ENCODE results near the gene KLHL3.

KLHL3 gene

DNA sequence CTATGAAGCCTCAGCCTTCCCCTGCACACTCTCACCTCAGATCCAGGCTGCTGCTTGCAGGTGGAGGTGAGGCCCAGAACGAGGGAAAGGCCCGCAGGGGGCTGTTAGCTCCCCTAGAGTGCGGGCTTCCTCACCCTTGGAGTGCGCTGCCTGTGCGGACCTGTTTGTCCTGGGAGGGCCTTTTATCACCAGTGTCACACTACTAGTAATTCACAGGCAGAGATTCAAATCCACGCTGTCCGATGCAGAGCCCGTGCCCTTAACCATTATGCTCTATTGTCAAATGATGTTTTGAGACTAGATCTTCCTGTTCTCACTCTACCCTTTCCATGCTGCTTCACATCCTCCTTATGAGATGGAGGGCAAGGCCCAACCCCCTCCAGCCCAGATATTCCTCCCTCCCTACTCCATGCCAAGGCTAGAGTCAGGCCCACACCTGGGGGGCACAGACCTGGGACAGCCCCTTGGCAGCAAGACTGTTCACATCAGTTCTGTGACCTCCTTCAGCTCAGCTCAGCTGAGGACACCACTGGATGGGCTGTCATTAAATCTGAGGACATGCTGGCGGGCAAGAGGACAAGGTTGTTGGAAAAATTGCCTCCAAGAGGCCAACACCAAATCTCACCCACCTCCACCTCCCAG is 124.0 kb downstream of the KLHL3 start:
- DNase-seq (ENCODE audit: low read depth in 1 of 2, low spot score in 1 of 2), result no peak

DNA sequence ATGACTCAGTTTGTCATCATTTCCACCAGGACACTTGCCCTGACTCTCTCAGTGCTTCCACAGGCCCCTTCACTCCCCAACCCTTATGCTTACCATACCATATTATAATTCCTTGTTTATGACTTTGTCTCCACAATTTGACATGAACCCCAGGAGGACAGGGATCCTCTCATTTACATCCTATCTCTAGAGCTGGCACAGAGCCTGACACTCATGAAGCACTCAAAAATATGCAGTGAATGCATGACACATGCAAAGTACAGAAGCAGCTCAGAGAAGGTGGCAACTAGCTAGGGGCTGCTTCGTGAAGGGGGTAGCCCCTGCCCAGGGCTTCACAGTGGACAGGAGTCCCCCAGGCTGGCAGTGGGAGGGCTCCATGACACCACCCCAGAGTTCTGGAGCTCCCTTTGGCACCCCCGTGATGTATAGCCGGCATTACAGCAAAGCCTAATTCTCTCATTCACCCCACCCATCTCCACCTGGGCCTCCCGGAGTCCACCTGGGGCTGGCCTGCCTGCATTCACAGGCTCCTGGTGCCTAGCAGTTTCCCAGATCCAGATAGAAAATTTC is 124.8 kb downstream of the KLHL3 start:
- no peak for DNase-seq (ENCODE audit: low read depth in 1 of 2, low spot score in 1 of 2)

DNA sequence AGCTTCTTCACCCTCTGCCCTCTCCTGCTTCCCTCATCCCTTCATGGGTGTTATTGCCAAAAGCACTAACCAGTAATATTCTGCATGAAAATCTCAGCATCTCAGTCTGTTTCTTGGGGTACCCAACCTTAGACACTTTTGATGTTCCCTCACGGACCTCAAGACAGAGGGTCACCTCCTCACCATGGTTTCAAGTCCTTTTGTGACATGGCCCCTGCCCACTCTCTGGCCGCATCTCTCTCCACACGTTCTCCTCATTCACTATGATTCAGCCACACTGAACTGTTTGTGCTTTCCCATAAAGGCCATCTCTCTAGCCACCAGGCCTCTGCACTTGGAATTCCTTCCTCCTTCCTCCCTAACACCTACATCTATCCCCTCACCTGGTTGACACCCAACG is 125.3 kb downstream of the KLHL3 start:
- DNase-seq (ENCODE audit: low read depth in 1 of 2, low spot score in 1 of 2), result no peak

DNA sequence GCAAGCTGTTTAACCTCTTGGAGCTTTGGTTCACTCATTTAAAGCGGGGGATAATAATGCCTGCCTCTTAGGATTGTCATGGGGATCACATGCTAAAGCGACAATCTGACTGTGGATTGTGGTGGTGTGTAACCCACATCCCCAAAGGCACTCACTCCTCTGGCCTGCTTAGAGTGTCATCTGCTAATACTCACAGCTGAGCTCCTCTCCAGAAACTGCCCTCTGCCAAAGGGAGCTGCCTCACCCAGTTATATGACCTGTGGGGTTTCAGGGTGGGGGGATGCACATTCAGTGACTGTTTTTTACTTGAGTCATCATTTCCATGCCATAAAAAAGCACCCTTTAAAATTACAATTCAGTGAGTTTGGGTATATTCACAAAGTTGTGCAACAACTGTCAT is 126.8 kb downstream of the KLHL3 start:
- no peak for DNase-seq (ENCODE audit: low read depth in 1 of 2, low spot score in 1 of 2)

DNA sequence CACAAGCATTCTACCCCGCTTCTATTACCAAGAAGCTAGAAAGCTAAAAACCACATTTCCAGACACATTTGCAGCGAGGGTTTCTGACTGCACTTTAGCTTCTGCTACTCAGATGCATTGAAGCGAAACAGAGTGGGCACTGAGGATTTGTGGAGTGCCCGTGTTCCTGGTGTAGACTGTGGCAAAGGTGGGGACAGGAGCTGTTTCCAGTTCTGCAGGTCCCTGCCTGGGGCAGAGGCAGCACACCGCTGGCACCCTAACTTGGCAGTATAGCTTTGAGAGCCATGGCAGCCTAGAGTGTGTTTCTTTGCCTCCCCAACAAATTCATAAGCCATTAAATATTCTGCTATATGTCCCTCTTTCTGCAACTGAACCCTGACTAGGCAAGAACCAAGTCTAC is 128.1 kb downstream of the KLHL3 start:
- DNase-seq (ENCODE audit: low read depth in 1 of 2, low spot score in 1 of 2), result no peak

DNA sequence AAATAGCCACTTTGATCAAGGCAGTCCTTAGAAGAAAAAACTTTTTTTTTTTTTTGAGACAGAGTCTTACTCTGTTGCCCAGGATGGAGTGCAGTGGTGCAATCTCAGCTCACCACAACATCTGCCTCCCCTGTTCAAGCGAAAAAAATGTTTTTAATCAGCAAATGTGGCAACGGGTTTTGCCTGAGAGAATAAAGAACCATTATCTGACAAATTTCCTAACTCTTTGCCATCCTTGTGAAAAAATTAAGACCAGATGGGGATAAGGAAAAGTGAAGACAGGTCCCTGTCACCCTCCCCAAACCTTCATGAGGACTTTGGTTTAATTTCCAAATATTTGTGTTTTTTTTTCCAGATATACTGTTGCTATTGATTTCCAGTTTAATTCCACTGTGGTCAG is 129.5 kb downstream of the KLHL3 start:
- no peak for DNase-seq (ENCODE audit: low read depth in 1 of 2, low spot score in 1 of 2)

DNA sequence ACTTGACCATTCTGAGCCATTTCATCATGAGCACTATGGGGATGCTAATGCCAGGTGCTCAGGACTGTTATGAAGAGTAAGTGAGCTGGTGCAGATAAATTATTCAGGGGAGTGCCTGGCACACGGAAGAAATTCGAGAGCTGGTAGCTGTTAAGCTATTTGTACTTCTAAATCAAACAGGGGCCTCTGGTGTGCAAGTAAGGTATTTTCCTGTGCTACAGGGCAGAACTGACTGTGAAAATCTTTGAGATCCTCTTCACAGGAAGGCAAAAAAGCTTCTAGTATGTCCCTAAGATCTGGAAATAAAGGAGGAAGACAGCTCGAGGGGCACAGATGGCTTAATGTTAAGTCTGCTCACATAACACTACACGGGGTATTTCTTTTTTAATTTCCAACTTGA is 130.5 kb downstream of the KLHL3 start:
- DNase-seq (ENCODE audit: low read depth in 1 of 2, low spot score in 1 of 2), result no peak

DNA sequence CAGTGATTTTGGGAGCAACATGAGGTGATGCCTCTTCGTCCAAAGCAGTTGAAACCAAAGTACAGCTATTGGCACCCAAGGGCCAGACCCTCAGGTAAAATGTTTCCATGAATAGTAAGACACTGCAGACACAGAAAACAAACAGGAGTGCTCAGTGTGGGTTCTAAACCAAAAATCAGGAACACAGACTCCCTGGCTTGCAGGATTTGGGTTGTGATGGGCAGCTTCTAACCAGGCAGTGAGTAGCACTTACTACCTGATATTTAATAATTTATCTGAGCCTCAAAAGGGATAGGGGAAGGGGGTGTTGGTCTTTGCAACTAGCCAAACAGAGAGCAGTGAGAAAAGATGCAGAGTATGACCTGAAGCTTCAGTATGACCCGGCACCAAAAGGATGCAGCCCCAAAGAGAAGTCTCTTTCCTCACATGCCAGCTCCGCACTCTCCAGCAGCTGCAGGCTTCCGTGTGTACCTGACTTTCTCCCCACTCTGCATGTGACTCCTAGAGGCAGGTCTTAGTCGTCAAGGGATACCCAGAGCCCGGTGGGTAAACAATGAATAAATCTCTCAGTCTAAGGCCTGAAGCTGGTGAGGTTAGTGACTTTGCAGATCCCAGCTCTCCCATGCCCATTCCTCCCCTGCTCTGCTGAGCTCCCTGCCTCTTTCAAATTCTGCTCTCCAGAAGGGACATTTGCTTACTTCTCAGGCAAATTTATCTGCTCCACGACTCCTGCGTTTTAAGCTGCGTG is 131.4 kb downstream of the KLHL3 start:
- no peak for DNase-seq (ENCODE audit: low read depth in 1 of 2, low spot score in 1 of 2)

DNA sequence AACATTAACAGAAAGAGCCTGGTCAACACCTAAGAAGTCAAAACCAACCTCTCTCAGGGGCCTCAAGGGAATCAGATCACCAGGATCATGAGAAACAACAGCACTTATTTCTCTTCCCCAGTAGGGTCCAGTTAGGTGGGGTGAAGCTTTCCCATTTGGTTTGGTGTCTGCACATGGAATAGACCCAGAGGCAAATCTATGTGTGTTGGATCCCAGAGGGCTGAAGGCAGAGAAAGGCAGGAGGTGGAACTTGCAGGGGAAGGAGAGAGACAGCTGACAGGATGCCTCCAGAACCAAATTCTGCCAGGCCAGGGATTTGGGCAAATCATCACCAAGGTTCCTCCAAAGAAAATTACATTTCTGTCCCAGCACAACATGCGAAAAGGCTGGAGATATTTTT is 132.0 kb downstream of the KLHL3 start:
- DNase-seq (ENCODE audit: low read depth in 1 of 2, low spot score in 1 of 2), result no peak

DNA sequence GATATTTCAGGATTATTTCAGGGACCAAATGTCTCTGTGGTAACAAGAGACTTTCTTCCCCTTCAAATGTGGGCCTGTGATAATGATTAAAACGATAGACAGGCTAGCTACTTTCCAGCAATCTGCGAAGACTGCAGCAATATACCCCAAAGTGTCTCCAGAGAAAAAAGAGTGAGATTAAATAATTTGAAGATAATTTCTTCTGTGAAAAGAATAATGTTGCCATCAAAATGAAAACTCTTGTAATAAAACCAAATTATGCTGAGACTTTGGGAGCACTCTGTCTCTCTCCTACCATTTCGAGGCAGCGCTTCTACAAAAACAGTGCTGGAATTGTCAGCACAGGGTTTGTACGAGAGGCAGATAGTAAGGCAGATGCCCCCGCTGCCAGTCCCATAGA is 132.5 kb downstream of the KLHL3 start:
- DNase-seq (ENCODE audit: low read depth in 1 of 2, low spot score in 1 of 2), result no peak

DNA sequence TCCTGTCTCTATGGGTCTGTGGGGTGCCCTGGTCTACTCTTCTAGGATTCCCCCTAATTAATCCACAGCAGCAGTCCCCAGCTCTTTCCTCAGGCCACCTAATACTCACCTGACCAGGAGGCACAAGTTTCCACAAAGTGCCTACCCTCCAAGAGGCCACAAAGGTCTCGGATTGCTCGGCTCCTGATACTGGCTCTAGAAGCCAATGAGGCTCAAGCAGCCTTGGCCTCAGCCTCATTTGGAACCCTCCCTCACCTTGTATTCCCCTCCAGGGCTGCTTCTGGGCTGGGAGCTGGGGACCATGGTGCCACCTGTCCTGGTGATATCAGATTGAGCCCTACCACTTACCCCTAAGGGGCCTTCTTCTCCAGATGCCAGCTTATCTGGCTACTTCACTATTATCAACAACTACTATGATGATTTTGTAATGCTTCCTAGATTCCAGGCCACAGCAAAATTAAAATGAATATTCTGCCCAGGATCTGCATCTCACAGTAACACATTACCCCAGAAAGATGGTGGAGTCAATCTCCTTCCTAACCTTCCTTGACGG is 133.1 kb downstream of the KLHL3 start:
- no peak for DNase-seq (ENCODE audit: low read depth in 1 of 2, low spot score in 1 of 2)

DNA sequence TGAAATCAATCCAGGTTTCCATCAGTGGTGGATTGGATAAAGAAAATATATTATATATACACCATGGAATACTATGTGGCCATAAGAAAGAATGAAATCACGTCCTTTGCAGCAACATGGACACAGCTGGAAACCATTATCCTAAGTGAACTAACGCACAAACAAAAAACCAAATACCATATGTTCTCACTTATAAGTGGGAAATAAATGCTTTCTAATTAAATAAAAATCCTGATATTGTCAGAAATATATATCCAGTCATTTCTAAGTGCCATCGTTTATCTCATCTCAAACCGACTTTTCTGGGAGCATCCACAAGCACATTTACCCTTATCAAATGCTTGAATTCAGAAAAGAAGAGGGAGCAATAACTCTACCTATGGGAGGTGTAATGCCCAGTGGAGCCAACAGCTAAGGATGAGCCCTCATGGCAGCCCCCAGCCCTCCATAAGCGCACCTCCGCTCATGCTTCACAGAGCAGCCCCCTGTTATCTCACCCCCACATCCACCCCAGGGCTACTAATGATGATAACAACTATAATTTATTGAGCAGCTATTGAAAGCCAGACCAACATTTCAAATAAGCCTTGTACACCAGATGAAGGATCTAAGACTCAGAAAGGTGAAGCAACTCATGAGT is 135.0 kb downstream of the KLHL3 start:
- DNase-seq (ENCODE audit: low read depth in 1 of 2, low spot score in 1 of 2), result no peak

DNA sequence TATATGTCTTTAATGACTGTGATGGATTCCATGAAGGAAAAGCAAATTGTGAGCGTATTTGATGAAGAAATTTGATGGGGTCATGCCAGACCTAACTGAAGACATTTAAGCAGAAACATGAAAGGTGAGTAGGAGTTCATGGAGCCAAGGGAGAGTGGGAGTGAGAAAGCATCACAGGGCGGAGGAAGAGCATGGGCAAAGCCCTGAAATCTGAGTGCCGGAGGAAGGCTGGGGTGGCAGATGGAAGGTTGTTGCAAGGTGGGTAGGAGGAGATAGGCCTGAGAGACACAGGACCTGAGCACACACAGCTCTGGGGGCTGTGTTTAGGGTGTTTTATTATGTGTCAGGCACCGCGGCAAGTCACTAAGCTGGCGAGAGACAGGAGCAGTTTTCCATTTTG is 136.4 kb downstream of the KLHL3 start:
- DNase-seq (ENCODE audit: low read depth in 1 of 2, low spot score in 1 of 2), result no peak

DNA sequence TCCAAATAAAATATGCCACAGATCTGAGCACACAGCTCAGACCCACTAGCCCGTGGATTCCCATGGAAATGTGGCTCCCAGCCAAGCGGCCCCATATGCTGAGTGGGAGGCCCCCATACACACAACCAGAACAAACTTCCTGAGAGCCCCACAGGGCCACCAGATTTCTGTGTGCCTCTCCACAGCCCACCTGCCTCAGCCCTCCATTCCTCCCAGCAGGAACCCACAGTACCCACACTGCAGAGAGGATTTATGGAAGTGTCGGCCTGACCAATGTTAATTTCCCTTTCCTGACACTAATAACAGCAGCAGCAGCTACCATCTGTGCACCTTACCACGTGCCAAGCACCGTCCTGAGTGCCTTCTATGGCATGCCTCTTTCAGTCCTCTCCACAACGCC is 137.5 kb downstream of the KLHL3 start:
- DNase-seq (ENCODE audit: low read depth in 1 of 2, low spot score in 1 of 2), result no peak

DNA sequence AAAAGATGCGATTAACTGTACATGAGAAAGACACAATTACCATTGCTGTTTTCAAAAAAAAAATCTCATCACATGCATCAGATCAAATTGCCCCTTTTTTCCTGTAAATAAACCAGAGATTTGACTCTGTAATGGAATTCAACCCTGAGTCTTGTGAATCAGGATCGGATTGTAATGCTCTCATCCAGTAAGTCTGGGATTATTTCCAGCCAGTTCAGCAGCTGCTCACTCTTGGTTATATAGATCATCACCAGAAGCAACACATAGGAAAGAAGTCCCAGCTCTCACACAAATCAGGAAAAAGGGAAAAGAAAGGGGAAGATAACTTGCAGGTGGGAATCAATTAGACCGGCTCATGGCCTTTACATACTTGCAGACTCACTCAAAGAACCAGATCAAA is 138.9 kb downstream of the KLHL3 start:
- DNase-seq (ENCODE audit: low read depth in 1 of 2, low spot score in 1 of 2), result no peak

DNA sequence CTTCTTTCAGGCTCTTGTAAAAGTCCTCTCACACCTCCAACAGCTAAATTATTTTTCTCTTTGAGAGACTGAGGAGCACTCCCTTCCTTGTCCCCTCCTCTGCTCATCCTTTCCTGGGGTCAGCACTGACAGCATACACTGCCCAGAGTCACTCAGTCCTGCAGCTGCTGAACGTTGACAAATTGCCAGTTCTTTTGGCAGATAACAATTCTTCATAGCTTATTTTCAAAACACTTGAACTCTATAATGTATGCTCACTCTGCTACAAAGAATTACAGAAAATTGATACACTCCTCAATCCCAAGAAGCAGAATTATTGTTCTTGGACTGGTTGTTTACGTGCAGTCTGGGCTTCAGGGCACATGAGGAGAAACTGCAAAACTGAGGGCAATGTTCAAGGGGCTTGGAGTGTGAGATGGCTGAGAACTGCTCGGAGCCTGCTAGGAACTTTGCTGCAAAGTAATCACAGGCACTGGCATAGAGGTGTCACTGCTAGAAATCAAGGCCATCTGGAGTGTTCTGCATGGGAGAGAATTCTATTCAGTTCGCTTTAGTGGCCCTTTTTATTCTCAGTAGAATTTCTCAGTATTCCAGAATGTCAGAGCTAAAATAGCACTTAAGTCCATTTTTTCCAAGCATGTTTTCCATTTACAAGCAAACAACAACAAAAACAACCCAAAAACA is 140.4 kb downstream of the KLHL3 start:
- DNase-seq (ENCODE audit: low read depth in 1 of 2, low spot score in 1 of 2), result no peak

DNA sequence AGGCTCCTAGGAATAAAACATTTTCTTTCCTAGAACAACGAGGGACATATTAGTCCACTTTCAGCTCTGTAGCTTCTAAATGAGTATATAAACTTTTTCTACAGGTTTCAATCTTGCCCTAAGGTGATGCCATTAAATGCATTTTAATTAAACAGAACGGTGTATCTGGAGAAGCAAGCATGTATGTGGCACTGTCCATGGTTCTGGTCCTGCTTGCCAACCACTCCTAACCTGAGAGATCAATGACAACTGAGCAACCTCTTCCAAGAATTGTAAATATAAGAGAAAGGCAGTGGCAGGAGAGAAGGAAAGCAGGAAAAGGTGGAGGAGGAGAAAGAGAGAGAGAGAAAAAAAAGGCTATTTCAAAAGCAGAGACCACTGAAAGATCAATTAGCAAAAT is 141.2 kb downstream of the KLHL3 start:
- DNase-seq (ENCODE audit: low read depth in 1 of 2, low spot score in 1 of 2), result no peak

DNA sequence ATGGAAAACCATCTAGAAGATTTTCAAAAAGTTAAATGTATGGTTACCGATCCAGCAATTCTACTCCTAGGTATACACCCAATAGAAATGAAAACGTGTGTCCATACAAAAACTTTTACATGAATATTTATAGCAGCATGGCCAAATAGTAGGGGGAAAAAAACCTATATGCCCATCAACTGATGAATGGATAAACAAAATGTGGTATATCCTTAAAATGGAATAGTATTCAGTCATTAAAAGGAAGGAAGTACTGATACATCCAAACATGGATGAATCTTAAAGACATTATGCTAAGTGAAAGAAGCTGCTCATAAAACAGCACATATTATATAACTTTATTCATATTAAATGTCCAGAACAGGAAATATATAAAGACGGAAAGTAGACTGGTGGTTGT is 143.6 kb downstream of the KLHL3 start:
- no peak for DNase-seq (ENCODE audit: low read depth in 1 of 2, low spot score in 1 of 2)

DNA sequence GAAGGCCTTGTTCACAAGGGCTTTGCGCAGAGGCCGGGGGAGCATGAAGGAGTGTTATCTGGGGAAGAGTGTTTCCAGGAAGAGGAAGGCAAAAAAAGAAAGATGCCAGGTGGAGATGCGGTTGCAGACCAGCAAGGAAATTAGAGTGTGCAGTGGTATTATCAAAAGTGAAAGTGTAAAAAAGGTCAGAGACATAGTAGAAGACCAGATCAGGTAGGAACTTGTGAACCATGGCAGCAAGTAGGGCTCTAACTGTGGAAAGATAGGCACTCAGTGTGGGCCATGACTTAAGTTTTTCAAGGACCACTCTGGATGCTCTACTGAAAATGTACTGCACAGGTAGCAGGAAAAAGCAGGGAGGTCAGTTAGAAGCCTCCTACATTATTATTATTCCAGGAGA is 146.7 kb downstream of the KLHL3 start:
- DNase-seq (ENCODE audit: low read depth in 1 of 2, low spot score in 1 of 2), result no peak

DNA sequence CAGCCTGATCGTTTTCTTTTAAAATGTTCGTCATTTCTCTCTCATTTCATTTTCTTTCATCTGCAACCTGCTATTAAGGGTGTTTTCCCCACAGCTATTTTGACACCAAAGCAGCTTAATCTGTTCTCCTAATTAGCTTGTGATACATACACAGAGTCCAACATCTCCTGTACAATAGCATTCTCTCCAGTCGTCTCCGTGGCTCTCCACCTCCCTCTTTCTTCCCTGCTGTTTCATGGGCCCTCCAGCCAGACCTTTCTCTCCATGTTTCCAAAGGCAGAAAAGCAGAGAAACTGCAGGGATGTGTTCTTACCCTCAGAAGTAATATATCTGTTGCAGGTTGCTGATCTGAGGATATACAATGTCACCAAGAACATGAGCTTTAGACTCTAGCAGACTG is 148.0 kb downstream of the KLHL3 start:
- DNase-seq (ENCODE audit: low read depth in 1 of 2, low spot score in 1 of 2), result no peak

DNA sequence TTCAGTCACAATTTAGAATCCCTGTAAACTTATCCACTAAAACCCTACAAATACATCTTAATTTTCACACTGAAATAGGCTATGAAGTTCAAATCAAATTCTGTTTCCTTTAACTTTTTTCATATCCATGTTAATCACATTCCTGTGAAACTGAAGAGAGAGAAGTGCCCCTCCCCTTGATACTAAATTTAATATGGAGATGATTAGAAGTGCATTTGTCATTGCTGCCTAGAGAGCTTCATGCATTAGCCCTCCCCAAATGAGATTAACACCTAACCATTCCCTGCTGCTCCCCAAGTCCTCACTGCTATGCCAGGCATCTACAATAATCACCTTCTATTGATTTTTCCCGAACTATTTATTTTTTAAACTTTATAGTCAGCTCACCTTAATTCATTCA is 151.6 kb downstream of the KLHL3 start:
- no peak for DNase-seq (ENCODE audit: low read depth in 1 of 2, low spot score in 1 of 2)

Data from activated T-helper 1 cell treated with anti-CD3 and anti-CD28 coated beads, Interleukin-2, amount 50 U/mL, for 16 hours (primary cell).